Endothelial cell of umbilical vein (primary cell): ENCODE results near the gene ADAMTS12. TPM values are rescaled to one million over a fixed set of nuclear protein-coding genes. Genes with fewer than 3 reads are reported as not detected.

Experiments used
- BruUV-seq: library from RNA; stranded (reverse); fragments of 400-500 nt; replicated peaks from 2 replicates; lab custom pipeline; 2021; lab: Mats Ljungman, UMichigan
- CTCF ChIA-PET: fragments of 300-600, 350-600 bp; sonication (Branson Sonifier 250); formaldehyde crosslinking; loops from one replicate; lab custom pipeline; 2021; ENCODE audit warnings: antibody characterized with exemption, inconsistent platforms; lab: Charles Lee
- POLR2A ChIA-PET: fragments of 300-600, 350-600 bp; sonication (Branson Sonifier 250); formaldehyde crosslinking; loops from one replicate; lab custom pipeline; 2021; ENCODE audit warnings: antibody characterized with exemption, inconsistent platforms; lab: Charles Lee
- DNase-seq: peaks from one replicate; pipeline ENCODE4 v3.0.0-alpha.2; 2011; ENCODE audit warnings: low read depth, low spot score
- FAIRE-seq: peaks from 2 replicates; lab custom pipeline; 2011; peaks lifted over from hg19 to GRCh38; lab: Jason Lieb, UNC
- H2AFZ ChIP-seq: 2 replicates; pipeline ENCODE4 v1.6.0; 2012; ENCODE audit warnings: low read depth, low read length, control low read depth, inconsistent platforms
- H3K27ac ChIP-seq: 2 replicates; pipeline ENCODE4 v1.5.1; 2011; ENCODE audit warnings: low read depth, mild to moderate bottlenecking, control low read depth, low read length, moderate library complexity; ENCODE audit not compliant: insufficient read depth
- H3K27me3 ChIP-seq, 2 experiments: 2 replicates each; pipeline versions ENCODE4 v1.6.0 to v1.6.1; 2011; ENCODE audit warnings: low read length in 2 of 2, mixed read lengths in 1 of 2; ENCODE audit not compliant: control insufficient read depth in 2 of 2, insufficient read depth in 2 of 2
- H3K36me3 ChIP-seq, 2 experiments: 2 replicates in 1 of 2; 3 replicates in 1 of 2; pipeline ENCODE4 v1.5.1; 2011; ENCODE audit warnings: low read length in 2 of 2, mild to moderate bottlenecking in 1 of 2, moderate library complexity in 1 of 2; ENCODE audit not compliant: control insufficient read depth in 2 of 2, insufficient read depth in 2 of 2; ENCODE audit errors: extremely low read depth in 1 of 2
- H3K4me1 ChIP-seq: 3 replicates; pipeline ENCODE4 v1.5.1; 2011; ENCODE audit warnings: mild to moderate bottlenecking, low read length; ENCODE audit not compliant: control insufficient read depth, insufficient read depth; ENCODE audit errors: extremely low read depth
- H3K4me2 ChIP-seq: 2 replicates; pipeline ENCODE4 v1.6.1; 2011; ENCODE audit warnings: low read length, control low read depth, mixed read lengths; ENCODE audit not compliant: insufficient read depth
- H3K4me3 ChIP-seq, 3 experiments: fragments of 200-600 bp in 1 of 3; sonication (generic), shearing (Covaris generic) in 1 of 3; replicated peaks in 1 of 3; 2 replicates each; pipeline ENCODE4 v1.5.1; 2011 to 2016; ENCODE audit warnings: control low read depth in 3 of 3, low read length in 3 of 3, mild to moderate bottlenecking in 2 of 3, inconsistent platforms in 1 of 3, low read depth in 1 of 3, moderate library complexity in 1 of 3; ENCODE audit not compliant: insufficient read depth in 1 of 3
- H3K79me2 ChIP-seq: 2 replicates; pipeline ENCODE4 v1.6.0; 2012; ENCODE audit warnings: low read length, inconsistent platforms; ENCODE audit not compliant: control insufficient read depth, insufficient read depth
- H3K9ac ChIP-seq: replicated peaks from 2 replicates; pipeline ENCODE3; 2011; ENCODE audit warnings: low read length, control low read depth; ENCODE audit not compliant: insufficient read depth; ENCODE audit errors: extremely low read depth
- H3K9me1 ChIP-seq: replicated peaks from 3 replicates; pipeline ENCODE4 v1.6.0; 2011; ENCODE audit warnings: mild to moderate bottlenecking, low read length; ENCODE audit not compliant: control insufficient read depth, insufficient read depth; ENCODE audit errors: extremely low read depth
- H3K9me3 ChIP-seq: replicated peaks from 2 replicates; pipeline ENCODE4 v1.5.1; 2012; ENCODE audit warnings: low read length, inconsistent platforms; ENCODE audit not compliant: control insufficient read depth, insufficient read depth
- H4K20me1 ChIP-seq: replicated peaks from 2 replicates; pipeline ENCODE3; 2011; ENCODE audit warnings: mild to moderate bottlenecking, low read length; ENCODE audit not compliant: control insufficient read depth, insufficient read depth; ENCODE audit errors: extremely low read depth
- CTCF ChIP-seq, 2 donors: IDR thresholded peaks; 1 replicate in 1 of 2; 2 replicates in 1 of 2; pipeline ENCODE4 v1.5.1; 2011; ENCODE audit warnings: low read length in 2 of 2, mild to moderate bottlenecking in 2 of 2, moderate library complexity in 2 of 2, control low read depth in 1 of 2, inconsistent platforms in 1 of 2, low read depth in 1 of 2; ENCODE audit not compliant: insufficient read depth in 1 of 2; ENCODE audit errors: extremely low read depth in 1 of 2
- EZH2 ChIP-seq: IDR thresholded peaks from 2 replicates; pipeline ENCODE4 v1.6.1; 2012; ENCODE audit warnings: borderline replicate concordance, low read depth, mild to moderate bottlenecking, moderate library complexity, low read length, inconsistent platforms; ENCODE audit not compliant: severe bottlenecking
- FOS ChIP-seq: IDR thresholded peaks from 2 replicates; pipeline ENCODE4 v1.6.1; 2011; ENCODE audit warnings: mild to moderate bottlenecking, low read length, moderate library complexity, borderline replicate concordance; ENCODE audit not compliant: insufficient read depth
- GATA2 ChIP-seq: IDR thresholded peaks from 2 replicates; pipeline ENCODE4 v1.7.0; 2011; ENCODE audit warnings: low read depth, mild to moderate bottlenecking, moderate library complexity, mixed read lengths, low read length; ENCODE audit not compliant: insufficient read length, insufficient read depth
- JUN ChIP-seq: IDR thresholded peaks from 2 replicates; pipeline ENCODE4 v1.6.1; 2011; ENCODE audit warnings: borderline replicate concordance, low read depth; ENCODE audit not compliant: insufficient read length, insufficient read depth
- MYC ChIP-seq: IDR thresholded peaks from one replicate; pipeline ENCODE4 v1.6.1; 2011; ENCODE audit warnings: mild to moderate bottlenecking, low read depth, low read length
- POLR2A ChIP-seq: IDR thresholded peaks from 2 replicates; pipeline ENCODE4 v1.6.1; 2012; ENCODE audit warnings: low read depth, mild to moderate bottlenecking, control low read depth, low read length
- POLR2AphosphoS5 ChIP-seq: IDR thresholded peaks from 2 replicates; pipeline ENCODE4 v1.6.1; 2012; ENCODE audit warnings: low read depth, mild to moderate bottlenecking, control low read depth, low read length, moderate library complexity; ENCODE audit not compliant: insufficient read depth
- dilution Hi-C: fragments of 300-500 bp; cut with MboI; formaldehyde crosslinking; loops from one replicate; pipeline ENCODE4 v1.15.0; 2019; ENCODE audit warnings: low sequenced_read_pairs; ENCODE audit not compliant: extremely low pct_ligation_motif_present
- intact Hi-C: fragments of 100-400 bp; cut with micrococcal nuclease; formaldehyde crosslinking; loops from one replicate; pipeline ENCODE4 v1.10.0; 2022
- polyA plus RNA-seq, 4 experiments: library from polyadenylated mRNA; depleted of rRNA in 3 of 4; stranded (reverse) in 3 of 4; unstranded in 1 of 4; fragments of >200 nt; gene quantifications; 2 replicates each; pipeline versions ENCODE4 v1.2.1 to v1.2.3, GENCODE V29; 2011 to 2012; ENCODE audit warnings: missing spikeins in 1 of 4
- total RNA-seq: library from RNA; stranded (reverse); gene quantifications from 2 replicates; pipeline ENCODE4 v1.2.3, GENCODE V29; 2021
- TF ChIP-seq, protein P1 (sequence below): IDR thresholded peaks from 2 replicates; pipeline ENCODE4 v1.6.1; 2011; ENCODE audit not compliant: insufficient read depth, insufficient read length

Gene ADAMTS12
- total and polyA plus RNA-seq, 2 donors (not counting 3 experiments of a cell fraction or from before 2014, with no cell fraction given) = 0.88 TPM; not detected in 1

GRCh38 chr5:33883482-33883881 is 8.3 kb downstream of the ADAMTS12 start:
- CTCF ChIA-PET = no interaction called here

More at GRCh38 chr5:33883482-33883881, 8.3 kb downstream of the ADAMTS12 start:
- no peak overlapping the region for H3K9ac ChIP-seq
- no peaks in the 10 kb centered on the region for H3K79me2 ChIP-seq
- TF ChIP-seq POLR2A = no peak
- TF ChIP-seq, protein P1, sequence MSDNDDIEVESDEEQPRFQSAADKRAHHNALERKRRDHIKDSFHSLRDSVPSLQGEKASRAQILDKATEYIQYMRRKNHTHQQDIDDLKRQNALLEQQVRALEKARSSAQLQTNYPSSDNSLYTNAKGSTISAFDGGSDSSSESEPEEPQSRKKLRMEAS = no peak
- no peak for TF ChIP-seq GATA2
- no peak for TF ChIP-seq EZH2
- TF ChIP-seq MYC = no peak
- no peak for TF ChIP-seq CTCF (IDR thresholded peaks at IDR 0.05; ENCODE audit: extremely low read depth in 1 of 2, insufficient read depth in 1 of 2, low read depth in 1 of 2, low read length in 2 of 2)
- TF ChIP-seq JUN = no peak
- no peak for TF ChIP-seq POLR2AphosphoS5
- TF ChIP-seq FOS = no peak
- dilution Hi-C loops = no loop called here
- intact Hi-C loops = no loop called here
- H3K9me3 ChIP-seq = no peaks in the 10 kb centered on the region
- no peaks in the 10 kb centered on the region for H3K9me1 ChIP-seq
- POLR2A ChIA-PET = no interaction called here
- H2AFZ ChIP-seq = no peak overlapping the region
- H3K36me3 ChIP-seq = no peaks in the 10 kb centered on the region
- no peak for DNase-seq
- no peak overlapping the region for H3K4me2 ChIP-seq
- FAIRE-seq = no peak
- H3K4me3 ChIP-seq = no peak overlapping the region
- no TSS peak for BruUV-seq
- H3K4me1 ChIP-seq = no peaks in the 10 kb centered on the region
- H4K20me1 ChIP-seq = no peaks in the 10 kb centered on the region
- no peaks in the 10 kb centered on the region for H3K27me3 ChIP-seq
- no peak overlapping the region for H3K27ac ChIP-seq
